K562 (cell line): Measurements from ENCODE around the gene TSC1. TPM values are rescaled to one million over a fixed set of nuclear protein-coding genes. Genes with fewer than 3 reads are reported as not detected.
A peak's percentile ranks its signal among the peaks of the same experiment; 100 is the strongest.

Source experiments
- CBX1 ChIP-seq: sonication (generic); IDR thresholded peaks from 2 replicates; pipeline ENCODE4 v1.6.1; 2016; ENCODE audit warnings: antibody characterized with exemption, low read depth, mild to moderate bottlenecking
- E2F1 ChIP-seq: sonication (generic); formaldehyde crosslinking; IDR thresholded peaks from 2 replicates; pipeline ENCODE4 v1.8.1; 2023; ENCODE audit warnings: mild to moderate bottlenecking, missing genetic modification reagents, moderate library complexity
- ETV5 ChIP-seq: sonication (generic); formaldehyde crosslinking; IDR thresholded peaks from 2 replicates; pipeline ENCODE4 v1.4.0; 2020; ENCODE audit warnings: low read depth, mild to moderate bottlenecking, missing genetic modification reagents
- GTF3C2 ChIP-seq: IDR thresholded peaks from 3 replicates; pipeline ENCODE4 v1.6.1; 2011; ENCODE audit warnings: borderline replicate concordance, mild to moderate bottlenecking, moderate library complexity; ENCODE audit not compliant: insufficient read length; ENCODE audit errors: extremely low read depth
- MITF ChIP-seq: IDR thresholded peaks from 2 replicates; pipeline ENCODE4 v1.6.1; 2014; ENCODE audit warnings: antibody characterized with exemption
- MTF1 ChIP-seq: fragments of 250-450 bp; sonication (Bioruptor Pico); IDR thresholded peaks from 2 replicates; pipeline ENCODE4 v1.9.0; 2021; ENCODE audit warnings: moderate library complexity, mild to moderate bottlenecking, inconsistent platforms, borderline replicate concordance
- MYC ChIP-seq, 2 experiments: fragments of 250-450 bp in 1 of 2; sonication (Bioruptor Pico) in 1 of 2; IDR thresholded peaks; 2 replicates each; pipeline versions ENCODE4 v1.5.1 to v1.6.1; 2012 to 2021; ENCODE audit warnings: low read depth in 2 of 2, borderline replicate concordance in 1 of 2, improper control_type of control experiment in 1 of 2, low read length in 1 of 2, mild to moderate bottlenecking in 1 of 2, moderate library complexity in 1 of 2
- NRF1 ChIP-seq, 2 experiments: fragments of 450-650 bp; IDR thresholded peaks in 1 of 2; conservative IDR thresholded peaks in 1 of 2; 2 replicates each; pipeline ENCODE4 v1.6.1; 2014; ENCODE audit warnings: mild to moderate bottlenecking in 2 of 2
- PPARD ChIP-seq: fragments of 250-450 bp; sonication (Bioruptor Pico); IDR thresholded peaks from 2 replicates; pipeline ENCODE4 v1.8.0; 2022; ENCODE audit warnings: inconsistent platforms, mild to moderate bottlenecking, moderate library complexity
- SRSF3 ChIP-seq: fragments of 200-400 bp; formaldehyde crosslinking; IDR thresholded peaks from 2 replicates; pipeline ENCODE4 v1.6.1; 2016; ENCODE audit warnings: mild to moderate bottlenecking, low read length, moderate library complexity; ENCODE audit not compliant: insufficient read depth
- SRSF7 ChIP-seq: fragments of 200-400 bp; formaldehyde crosslinking; optimal IDR thresholded peaks from 2 replicates; pipeline ENCODE3; 2017; ENCODE audit warnings: mild to moderate bottlenecking, low read depth, low read length
- TSHZ1 ChIP-seq: fragments of 250-450 bp; sonication (Bioruptor Pico); IDR thresholded peaks from 2 replicates; pipeline ENCODE4 v1.4.0; 2020; ENCODE audit warnings: mild to moderate bottlenecking, moderate library complexity
- VEZF1 ChIP-seq: fragments of 200-800 bp; sonication (Bioruptor generic); IDR thresholded peaks from 2 replicates; pipeline ENCODE4 v1.6.1; 2017; ENCODE audit warnings: missing genetic modification characterization, missing compliant biosample characterization
- ZNF217 ChIP-seq: sonication (generic); formaldehyde crosslinking; IDR thresholded peaks from 2 replicates; pipeline ENCODE4 v1.8.0; 2022; ENCODE audit warnings: mild to moderate bottlenecking, missing genetic modification reagents
- polyA plus RNA-seq, 8 experiments: library from polyadenylated mRNA; depleted of rRNA in 4 of 8; stranded (reverse) in 5 of 8; unstranded in 3 of 8; fragments of >200 nt; fragmentation: Nextera tagmentation in 2 of 8; fragmentation: Illumina TruSeq in 1 of 8; extraction: Ambion mirVana in 2 of 8; extraction: Trizol in 1 of 8; gene quantifications; 2 replicates each; pipeline versions ENCODE4 v1.2.1 to v1.2.3, GENCODE V29; 2011 to 2014; ENCODE audit warnings: inconsistent platforms in 1 of 8, missing spikeins in 1 of 8
- total RNA-seq, 7 experiments: library from RNA; depleted of rRNA in 6 of 7; stranded (reverse); fragments of >200 nt in 6 of 7; fragmentation: Illumina TruSeq in 2 of 7; extraction: Trizol in 2 of 7; gene quantifications; 2 replicates each; pipeline versions ENCODE4 v1.2.1 to v1.2.3, GENCODE V29; 2011 to 2021; ENCODE audit warnings: low replicate concordance in 1 of 7

TSC1 gene
- total and polyA plus RNA-seq, 9 of the 15 experiments (the other 6 are each of a cell fraction or from before 2014, with no cell fraction given): 6.9 to 37.6 (median 18.6) TPM

GRCh38 chr9:132944294-132945185 is at the start of gene TSC1 (continued):
- TF ChIP-seq ETV5 (CRISPR knock-in tag): no peak; the same call in 1 of the 2 replicates
- TF ChIP-seq SRSF7: no peak
- TF ChIP-seq SRSF3: no peak
- no peak for TF ChIP-seq PPARD
- no peak for TF ChIP-seq CBX1
- peak; percentile 90 for TF ChIP-seq VEZF1
- no peak for TF ChIP-seq ZNF217 (CRISPR knock-in tag)
- TF ChIP-seq NRF1 (conservative IDR thresholded peaks at IDR 0.05 in 1 of 2, IDR thresholded peaks at IDR 0.05 in 1 of 2): peak in 1 of 2 experiments; percentile 39; a peak in 3 of 4 replicates
- TF ChIP-seq E2F1 (CRISPR knock-in tag): peak; percentile 73; the same call in 1 of the 2 replicates
- peak; percentile 81 for TF ChIP-seq MYC (IDR thresholded peaks at IDR 0.05; ENCODE audit: low read depth, low read length)
- peak; percentile 86; the same call in 1 of the 2 replicates for TF ChIP-seq MYC (CRISPR knock-in tag; IDR thresholded peaks at IDR 0.05; ENCODE audit: borderline replicate concordance, low read depth)
- TF ChIP-seq GTF3C2: no peak
- no peak for TF ChIP-seq TSHZ1 (CRISPR knock-in tag)
- TF ChIP-seq MITF: peak; percentile 100
- TF ChIP-seq MTF1: no peak
